ENCODE results near the gene CLPSL2. TPM values are rescaled to one million over a fixed set of nuclear protein-coding genes. Genes with fewer than 3 reads are reported as not detected.

The CLPSL2 gene
- total RNA-seq, 4 donors from 2014 or later, result not detected

- H3K4me3 ChIP-seq (ENCODE audit: low read depth, poor library complexity, severe bottlenecking), result no peak overlapping the region
- intact Hi-C loops (cut with DNase I; ENCODE audit: low total_unique reads), result loop anchor here (2.0 to 5.0 kb wide), 3 partner anchors 153 to 437 kb away; no protein-coding TSS in a partner anchor
- 66 to 81% methylated on average over 3 of the region's 3 CpGs for WGBS, 2 donors
- DNase-seq (ENCODE audit: low spot score in 2 of 2), result peak in 1 of 2 donors; percentile 89
- TF ChIP-seq, protein P1, sequence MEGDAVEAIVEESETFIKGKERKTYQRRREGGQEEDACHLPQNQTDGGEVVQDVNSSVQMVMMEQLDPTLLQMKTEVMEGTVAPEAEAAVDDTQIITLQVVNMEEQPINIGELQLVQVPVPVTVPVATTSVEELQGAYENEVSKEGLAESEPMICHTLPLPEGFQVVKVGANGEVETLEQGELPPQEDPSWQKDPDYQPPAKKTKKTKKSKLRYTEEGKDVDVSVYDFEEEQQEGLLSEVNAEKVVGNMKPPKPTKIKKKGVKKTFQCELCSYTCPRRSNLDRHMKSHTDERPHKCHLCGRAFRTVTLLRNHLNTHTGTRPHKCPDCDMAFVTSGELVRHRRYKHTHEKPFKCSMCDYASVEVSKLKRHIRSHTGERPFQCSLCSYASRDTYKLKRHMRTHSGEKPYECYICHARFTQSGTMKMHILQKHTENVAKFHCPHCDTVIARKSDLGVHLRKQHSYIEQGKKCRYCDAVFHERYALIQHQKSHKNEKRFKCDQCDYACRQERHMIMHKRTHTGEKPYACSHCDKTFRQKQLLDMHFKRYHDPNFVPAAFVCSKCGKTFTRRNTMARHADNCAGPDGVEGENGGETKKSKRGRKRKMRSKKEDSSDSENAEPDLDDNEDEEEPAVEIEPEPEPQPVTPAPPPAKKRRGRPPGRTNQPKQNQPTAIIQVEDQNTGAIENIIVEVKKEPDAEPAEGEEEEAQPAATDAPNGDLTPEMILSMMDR (IDR thresholded peaks at IDR 0.05), result no peak
- TF ChIP-seq POLR2A (IDR thresholded peaks at IDR 0.05), result no peak
Observed at GRCh38 chr6:35735452-35735851, 40.9 kb upstream of the CLPSL2 start.

- no peak overlapping the region for H3K4me3 ChIP-seq (ENCODE audit: low read depth, poor library complexity, severe bottlenecking)
- TF ChIP-seq POLR2A (IDR thresholded peaks at IDR 0.05), result no peak
- TF ChIP-seq, protein P1 (IDR thresholded peaks at IDR 0.05), result peak in 1 of 3 donors; percentile 18
- DNase-seq (ENCODE audit: low spot score in 2 of 2), result peak in 1 of 2 donors; percentile 96
- 55 to 63% methylated on average over 8 of the region's 8 CpGs for WGBS, 2 donors
- intact Hi-C loops (cut with DNase I; ENCODE audit: low total_unique reads), result loop anchor here (5.0 kb wide), 2 partner anchors 154 to 214 kb away; no protein-coding TSS in a partner anchor
Observed at GRCh38 chr6:35736253-35736894, 40.0 kb upstream of the CLPSL2 start.

- intact Hi-C loops (cut with DNase I; ENCODE audit: low total_unique reads), result loop anchor here (5.0 kb wide), 2 partner anchors 155 to 215 kb away; no protein-coding TSS in a partner anchor
- WGBS, 2 donors, result 91 to 92% methylated on average over 10 of the region's 10 CpGs
- no peak within 1 kb of the TSS for H3K4me3 ChIP-seq (ENCODE audit: low read depth, poor library complexity, severe bottlenecking)
- DNase-seq (ENCODE audit: low spot score in 2 of 2), result no peak
- TF ChIP-seq, protein P1 (IDR thresholded peaks at IDR 0.05), result no peak
- no peak for TF ChIP-seq POLR2A (IDR thresholded peaks at IDR 0.05)
Observed at GRCh38 chr6:35736982-35737412, 39.4 kb upstream of the CLPSL2 start, which contains the start of gene ARMC12. Gene ARMC12, plus strand, starts transcription at chr6:35737032. Its CDS starts 77 bp downstream, at chr6:35737109.

- WGBS, 2 donors, result 52 to 57% methylated on average over 15 to 16 of the region's 16 CpGs
Observed at GRCh38 chr6:35737413-35738211, 38.8 kb upstream of the CLPSL2 start.

More at GRCh38 chr6:35737413-35738211, 38.8 kb upstream of the CLPSL2 start:
- intact Hi-C loops (cut with DNase I; ENCODE audit: low total_unique reads), result loop anchor here (5.0 kb wide), 2 partner anchors 155 to 215 kb away; no protein-coding TSS in a partner anchor
- TF ChIP-seq, protein P1 (IDR thresholded peaks at IDR 0.05), result peak in 1 of 3 donors; percentile 82
- TF ChIP-seq POLR2A (IDR thresholded peaks at IDR 0.05), result no peak
- DNase-seq (ENCODE audit: low spot score in 2 of 2), result no peak
- H3K4me3 ChIP-seq (ENCODE audit: low read depth, poor library complexity, severe bottlenecking), result no peak overlapping the region

Measured in lower leg skin (tissue), 4 donors.